ENCODE measurements around the gene KRT74.

DNA sequence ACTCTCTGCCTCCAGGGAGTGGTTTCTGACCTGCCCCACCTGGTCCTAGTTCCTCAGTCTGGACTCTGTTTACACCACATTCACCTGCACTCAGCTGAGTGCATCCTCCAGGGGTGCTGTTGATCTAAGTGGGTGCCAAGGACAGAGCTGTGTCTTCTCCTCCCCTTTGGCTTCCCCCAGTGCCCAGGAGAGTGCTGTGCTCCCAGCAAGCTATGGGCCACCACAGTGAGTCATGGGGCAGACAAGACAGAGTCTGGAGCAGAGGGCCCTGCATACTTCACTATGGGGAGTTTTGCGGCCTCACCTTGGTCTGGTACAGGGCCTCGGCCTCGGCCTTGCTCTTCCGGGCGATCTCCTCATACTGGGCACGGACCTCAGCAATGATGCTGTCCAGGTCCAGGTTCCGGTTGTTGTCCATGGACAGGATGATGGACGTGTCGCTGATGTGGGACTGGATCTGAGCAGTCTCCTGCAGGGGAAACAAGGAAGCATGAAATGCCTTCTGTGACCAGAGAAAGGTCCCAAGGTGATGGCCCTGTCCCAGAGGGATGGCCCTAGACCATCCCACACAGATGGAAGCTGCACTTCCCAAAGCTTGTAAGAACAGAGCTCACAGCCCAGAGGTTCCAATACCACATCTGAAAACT, 39.9 kb upstream of the KRT74 start:
- TF ChIP-seq CTCF (IDR thresholded peaks at IDR 0.05 in 4 of 5, conservative IDR thresholded peaks at IDR 0.05 in 1 of 5) = no peak
- no peak for TF ChIP-seq POLR2A (IDR thresholded peaks at IDR 0.05)
